ENCODE data around the gene XXYLT1. TPM values are rescaled to one million over a fixed set of nuclear protein-coding genes. Genes with fewer than 3 reads are reported as not detected.

Gene XXYLT1
- total RNA-seq, 1 donor from 2014 or later, result 16.4 TPM

- no peak overlapping the region for H3K4me3 ChIP-seq (ENCODE audit: low read depth, low read length)
- no peak for TF ChIP-seq CTCF (conservative IDR thresholded peaks at IDR 0.05; ENCODE audit: low read depth, low read length)
- DNase-seq (ENCODE audit: low read depth), result no peak
Measured at GRCh38 chr3:195210266-195210973, 60.5 kb downstream of the XXYLT1 start.

- DNase-seq (ENCODE audit: low read depth), result no peak
- no peak overlapping the region for H3K4me3 ChIP-seq (ENCODE audit: low read depth, low read length)
- no peak for TF ChIP-seq CTCF (conservative IDR thresholded peaks at IDR 0.05; ENCODE audit: low read depth, low read length)
Measured at GRCh38 chr3:195209847-195210265, 61.1 kb downstream of the XXYLT1 start.

GRCh38 chr3:195209083-195209846, 61.7 kb downstream of the XXYLT1 start:
- DNase-seq (ENCODE audit: low read depth), result no peak
- no peak overlapping the region for H3K4me3 ChIP-seq (ENCODE audit: low read depth, low read length)
- TF ChIP-seq CTCF (conservative IDR thresholded peaks at IDR 0.05; ENCODE audit: low read depth, low read length), result no peak

- DNase-seq (ENCODE audit: low read depth), result no peak
- TF ChIP-seq CTCF (conservative IDR thresholded peaks at IDR 0.05; ENCODE audit: low read depth, low read length), result no peak
Measured at GRCh38 chr3:195208631-195209030, 62.3 kb downstream of the XXYLT1 start.

GRCh38 chr3:195208183-195208582, 62.8 kb downstream of the XXYLT1 start:
- no peak for TF ChIP-seq CTCF (conservative IDR thresholded peaks at IDR 0.05; ENCODE audit: low read depth, low read length)
- DNase-seq (ENCODE audit: low read depth), result no peak
- no peak overlapping the region for H3K4me3 ChIP-seq (ENCODE audit: low read depth, low read length)

More at GRCh38 chr3:195208631-195209030, 62.3 kb downstream of the XXYLT1 start:
- no peak overlapping the region for H3K4me3 ChIP-seq (ENCODE audit: low read depth, low read length)

- no peak for TF ChIP-seq CTCF (conservative IDR thresholded peaks at IDR 0.05; ENCODE audit: low read depth, low read length)
- no peak overlapping the region for H3K4me3 ChIP-seq (ENCODE audit: low read depth, low read length)
- DNase-seq (ENCODE audit: low read depth), result no peak
Measured at GRCh38 chr3:195207731-195208130, 63.2 kb downstream of the XXYLT1 start.

All from epithelial cell of proximal tubule (primary cell).